Liver (tissue), 9 donors: ENCODE measurements around the gene FER1L5. TPM values are rescaled to one million over a fixed set of nuclear protein-coding genes. Genes with fewer than 3 reads are reported as not detected.

ENCODE experiments used
- DNase-seq: peaks from one replicate; pipeline ENCODE4 v3.0.0-alpha.2; 2017; ENCODE audit warnings: low spot score
- H3K27ac ChIP-seq, 2 donors: one replicate each; pipeline ENCODE4 v1.7.0; 2013; ENCODE audit warnings: inconsistent platforms in 2 of 2, low read length in 2 of 2, control low read depth in 1 of 2, low read depth in 1 of 2, mild to moderate bottlenecking in 1 of 2
- H3K27me3 ChIP-seq, 4 donors: one replicate each; pipeline versions ENCODE4 v1.6.1 to v1.7.0; 2013; ENCODE audit warnings: low read length in 3 of 4, inconsistent platforms in 1 of 4, mild to moderate bottlenecking in 1 of 4, moderate library complexity in 1 of 4; ENCODE audit not compliant: control insufficient read depth in 4 of 4, insufficient read depth in 4 of 4
- H3K36me3 ChIP-seq, 4 donors: one replicate each; pipeline versions ENCODE4 v1.6.1 to v1.7.0; 2013; ENCODE audit warnings: low read length in 3 of 4, mild to moderate bottlenecking in 3 of 4, low read depth in 1 of 4, moderate library complexity in 1 of 4; ENCODE audit not compliant: control insufficient read depth in 4 of 4, insufficient read depth in 3 of 4
- H3K4me1 ChIP-seq, 4 donors: one replicate each; pipeline versions ENCODE4 v1.6.1 to v1.7.0; 2013; ENCODE audit warnings: low read length in 3 of 4, mild to moderate bottlenecking in 3 of 4, moderate library complexity in 1 of 4; ENCODE audit not compliant: control insufficient read depth in 4 of 4, insufficient read depth in 4 of 4
- H3K4me3 ChIP-seq, 3 donors: one replicate each; pipeline versions ENCODE4 v1.6.1 to v1.7.0; 2013; ENCODE audit warnings: low read length in 3 of 3, control low read depth in 1 of 3, low read depth in 1 of 3, mild to moderate bottlenecking in 1 of 3
- H3K9ac ChIP-seq, 2 donors: one replicate each; pipeline ENCODE4 v1.7.0; 2013; ENCODE audit warnings: low read length in 2 of 2, mild to moderate bottlenecking in 2 of 2, moderate library complexity in 2 of 2, control low read depth in 1 of 2, low read depth in 1 of 2
- H3K9me3 ChIP-seq, 4 donors: one replicate each; pipeline versions ENCODE4 v1.6.1 to v1.7.0; 2013; ENCODE audit warnings: low read length in 3 of 4; ENCODE audit not compliant: control insufficient read depth in 4 of 4
- EGR1 ChIP-seq, 2 donors: IDR thresholded peaks; 2 replicates each; pipeline ENCODE4 v1.6.1; 2016 to 2018; ENCODE audit warnings: antibody characterized with exemption in 2 of 2, low read depth in 2 of 2
- FOXA1 ChIP-seq: IDR thresholded peaks from 2 replicates; pipeline ENCODE4 v1.6.1; 2016; ENCODE audit warnings: antibody characterized with exemption
- FOXA2 ChIP-seq: IDR thresholded peaks from 2 replicates; pipeline ENCODE4 v1.6.1; 2016; ENCODE audit warnings: antibody characterized with exemption
- GABPA ChIP-seq, 2 donors: IDR thresholded peaks in 1 of 2; conservative IDR thresholded peaks in 1 of 2; 2 replicates each; pipeline ENCODE4 v1.6.1; 2016; ENCODE audit warnings: antibody characterized with exemption in 2 of 2, mild to moderate bottlenecking in 1 of 2, moderate library complexity in 1 of 2
- HNF4A ChIP-seq, 2 donors: conservative IDR thresholded peaks; 2 replicates each; pipeline ENCODE4 v1.6.1; 2016; ENCODE audit warnings: antibody characterized with exemption in 2 of 2, mild to moderate bottlenecking in 2 of 2
- HNF4G ChIP-seq: IDR thresholded peaks from 2 replicates; pipeline ENCODE4 v1.6.1; 2016; ENCODE audit warnings: antibody characterized with exemption
- JUND ChIP-seq, 2 donors: IDR thresholded peaks; 2 replicates each; pipeline ENCODE4 v1.6.1; 2016; ENCODE audit warnings: antibody characterized with exemption in 2 of 2
- NR2F2 ChIP-seq: IDR thresholded peaks from 2 replicates; pipeline ENCODE4 v1.6.1; 2016; ENCODE audit warnings: antibody characterized with exemption
- RAD21 ChIP-seq, 2 donors: IDR thresholded peaks; 2 replicates each; pipeline ENCODE4 v1.6.1; 2016; ENCODE audit warnings: antibody characterized with exemption in 2 of 2, mild to moderate bottlenecking in 2 of 2
- SP1 ChIP-seq: IDR thresholded peaks from 2 replicates; pipeline ENCODE4 v1.6.1; 2018; ENCODE audit warnings: antibody characterized with exemption, mild to moderate bottlenecking
- TAF1 ChIP-seq: conservative IDR thresholded peaks from 2 replicates; pipeline ENCODE4 v1.6.1; 2016; ENCODE audit warnings: antibody characterized with exemption, mild to moderate bottlenecking
- YY1 ChIP-seq: IDR thresholded peaks from 2 replicates; pipeline ENCODE4 v1.6.1; 2016; ENCODE audit warnings: antibody characterized with exemption, mild to moderate bottlenecking
- ZBTB33 ChIP-seq: IDR thresholded peaks from 2 replicates; pipeline ENCODE4 v1.6.1; 2016; ENCODE audit warnings: antibody characterized with exemption
- WGBS: extraction: QIAGEN DNeasy Blood & Tissue Kit; methylation state at CpG from one replicate; pipeline ENCODE4 v1.1.7; 2013; 5-methylcytosine and 5-hydroxymethylcytosine counted together
- polyA plus RNA-seq, 2 donors: library from polyadenylated mRNA; stranded (reverse) in 1 of 2; unstranded in 1 of 2; fragments of 200-250 nt in 1 of 2; fragments of >200 nt in 1 of 2; fragmentation: Nextera tagmentation in 1 of 2; extraction: Ambion mirVana in 1 of 2; gene quantifications; one replicate each; pipeline versions ENCODE4 v1.2.1 to v1.2.3, GENCODE V29; 2013 to 2015
- total RNA-seq, 2 donors: library from RNA; depleted of rRNA; stranded (reverse); fragments of >200 nt; gene quantifications; one replicate each; pipeline ENCODE4 v1.2.3, GENCODE V29; 2014
- TF ChIP-seq, protein P1 (sequence below): fragments of 150-350 bp; IDR thresholded peaks from 2 replicates; pipeline ENCODE4 v1.5.1; 2017; ENCODE audit warnings: improper control_type of control experiment, low read depth, low read length; ENCODE audit not compliant: missing input control
- TF ChIP-seq, protein P2 (sequence below): IDR thresholded peaks from 2 replicates; pipeline ENCODE4 v1.6.1; 2016; ENCODE audit warnings: antibody characterized with exemption, mild to moderate bottlenecking
- TF ChIP-seq, protein P3 (sequence below): IDR thresholded peaks from 2 replicates; pipeline ENCODE4 v1.6.1; 2016; ENCODE audit warnings: antibody characterized with exemption
- donor health status: healthy.
- donor health status: healthy.
- donor health status: healthy.
- donor health status: healthy.
- donor health status: healthy.

FER1L5 gene
- total and polyA plus RNA-seq, 4 donors, result under 0.01 TPM; not detected in 3

DNA sequence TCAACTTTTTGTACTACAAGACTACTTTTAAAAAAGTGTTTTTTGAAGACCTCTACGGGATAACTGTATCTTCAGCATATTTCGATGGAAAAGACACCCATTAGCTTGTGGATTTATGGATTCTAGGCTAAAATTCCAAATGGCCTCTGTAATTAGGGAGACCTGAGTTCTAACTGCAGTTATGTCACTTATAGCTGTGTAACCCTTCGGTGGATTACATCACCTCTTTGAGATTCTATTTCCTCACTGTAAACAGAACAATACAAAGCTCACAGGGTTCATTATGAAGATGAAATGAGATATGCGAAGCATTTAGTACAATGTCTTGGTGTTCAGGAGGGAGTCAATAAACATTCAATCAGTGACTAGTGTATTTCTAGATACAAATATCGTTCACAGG is 73.1 kb downstream of the FER1L5 start:
- no peak for DNase-seq
- Histone ChIP-seq H3K27ac (no peak overlapping the region), H3K4me1 (peaks cover 0 to 8% (median 3%) of the 10 kb centered on the region in 4 donors), H3K4me3 (no peak overlapping the region), H3K27me3 (no peaks in the 10 kb centered on the region), H3K36me3 (peaks cover 2 to 22% (median 18%) of the 10 kb centered on the region in 4 donors), H3K9me3 (no peaks in the 10 kb centered on the region), H3K9ac (no peak overlapping the region)
- WGBS, result 80% methylated on average over 5 of the region's 5 CpGs
- TF ChIP-seq, protein P1, sequence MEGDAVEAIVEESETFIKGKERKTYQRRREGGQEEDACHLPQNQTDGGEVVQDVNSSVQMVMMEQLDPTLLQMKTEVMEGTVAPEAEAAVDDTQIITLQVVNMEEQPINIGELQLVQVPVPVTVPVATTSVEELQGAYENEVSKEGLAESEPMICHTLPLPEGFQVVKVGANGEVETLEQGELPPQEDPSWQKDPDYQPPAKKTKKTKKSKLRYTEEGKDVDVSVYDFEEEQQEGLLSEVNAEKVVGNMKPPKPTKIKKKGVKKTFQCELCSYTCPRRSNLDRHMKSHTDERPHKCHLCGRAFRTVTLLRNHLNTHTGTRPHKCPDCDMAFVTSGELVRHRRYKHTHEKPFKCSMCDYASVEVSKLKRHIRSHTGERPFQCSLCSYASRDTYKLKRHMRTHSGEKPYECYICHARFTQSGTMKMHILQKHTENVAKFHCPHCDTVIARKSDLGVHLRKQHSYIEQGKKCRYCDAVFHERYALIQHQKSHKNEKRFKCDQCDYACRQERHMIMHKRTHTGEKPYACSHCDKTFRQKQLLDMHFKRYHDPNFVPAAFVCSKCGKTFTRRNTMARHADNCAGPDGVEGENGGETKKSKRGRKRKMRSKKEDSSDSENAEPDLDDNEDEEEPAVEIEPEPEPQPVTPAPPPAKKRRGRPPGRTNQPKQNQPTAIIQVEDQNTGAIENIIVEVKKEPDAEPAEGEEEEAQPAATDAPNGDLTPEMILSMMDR, result no peak
- TF ChIP-seq JUND (IDR thresholded peaks at IDR 0.05) (no peak), TAF1 (no peak), NR2F2 (no peak), YY1 (no peak), HNF4A (conservative IDR thresholded peaks at IDR 0.05) (no peak), SP1 (no peak), HNF4G (no peak), FOXA1 (no peak)
- TF ChIP-seq, protein P2, sequence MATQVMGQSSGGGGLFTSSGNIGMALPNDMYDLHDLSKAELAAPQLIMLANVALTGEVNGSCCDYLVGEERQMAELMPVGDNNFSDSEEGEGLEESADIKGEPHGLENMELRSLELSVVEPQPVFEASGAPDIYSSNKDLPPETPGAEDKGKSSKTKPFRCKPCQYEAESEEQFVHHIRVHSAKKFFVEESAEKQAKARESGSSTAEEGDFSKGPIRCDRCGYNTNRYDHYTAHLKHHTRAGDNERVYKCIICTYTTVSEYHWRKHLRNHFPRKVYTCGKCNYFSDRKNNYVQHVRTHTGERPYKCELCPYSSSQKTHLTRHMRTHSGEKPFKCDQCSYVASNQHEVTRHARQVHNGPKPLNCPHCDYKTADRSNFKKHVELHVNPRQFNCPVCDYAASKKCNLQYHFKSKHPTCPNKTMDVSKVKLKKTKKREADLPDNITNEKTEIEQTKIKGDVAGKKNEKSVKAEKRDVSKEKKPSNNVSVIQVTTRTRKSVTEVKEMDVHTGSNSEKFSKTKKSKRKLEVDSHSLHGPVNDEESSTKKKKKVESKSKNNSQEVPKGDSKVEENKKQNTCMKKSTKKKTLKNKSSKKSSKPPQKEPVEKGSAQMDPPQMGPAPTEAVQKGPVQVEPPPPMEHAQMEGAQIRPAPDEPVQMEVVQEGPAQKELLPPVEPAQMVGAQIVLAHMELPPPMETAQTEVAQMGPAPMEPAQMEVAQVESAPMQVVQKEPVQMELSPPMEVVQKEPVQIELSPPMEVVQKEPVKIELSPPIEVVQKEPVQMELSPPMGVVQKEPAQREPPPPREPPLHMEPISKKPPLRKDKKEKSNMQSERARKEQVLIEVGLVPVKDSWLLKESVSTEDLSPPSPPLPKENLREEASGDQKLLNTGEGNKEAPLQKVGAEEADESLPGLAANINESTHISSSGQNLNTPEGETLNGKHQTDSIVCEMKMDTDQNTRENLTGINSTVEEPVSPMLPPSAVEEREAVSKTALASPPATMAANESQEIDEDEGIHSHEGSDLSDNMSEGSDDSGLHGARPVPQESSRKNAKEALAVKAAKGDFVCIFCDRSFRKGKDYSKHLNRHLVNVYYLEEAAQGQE, result no peak

DNA sequence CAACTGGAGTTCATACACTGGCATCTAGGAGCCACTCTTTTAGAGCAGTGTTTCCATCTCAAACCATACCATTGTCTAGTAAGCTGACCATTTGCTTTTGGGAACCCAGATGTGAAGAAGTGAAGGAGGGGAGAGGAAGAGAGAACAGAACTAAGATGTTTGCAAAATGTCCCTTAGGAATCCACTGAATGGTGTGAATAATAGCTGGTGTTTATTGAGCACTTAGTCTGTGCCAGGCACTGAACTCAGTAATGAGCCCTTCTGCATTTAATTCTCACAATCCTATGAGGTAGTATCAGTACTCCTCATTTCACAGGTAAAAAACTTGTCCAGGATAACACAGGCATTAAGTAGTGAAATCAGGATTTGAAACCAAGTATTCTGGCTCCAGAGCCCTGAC is 73.8 kb downstream of the FER1L5 start:
- no peak for TF ChIP-seq EGR1 (IDR thresholded peaks at IDR 0.05; ENCODE audit: low read depth in 2 of 2)
- TF ChIP-seq, protein P3, sequence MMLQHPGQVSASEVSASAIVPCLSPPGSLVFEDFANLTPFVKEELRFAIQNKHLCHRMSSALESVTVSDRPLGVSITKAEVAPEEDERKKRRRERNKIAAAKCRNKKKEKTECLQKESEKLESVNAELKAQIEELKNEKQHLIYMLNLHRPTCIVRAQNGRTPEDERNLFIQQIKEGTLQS, result no peak
- TF ChIP-seq FOXA1, result no peak
- no peak for TF ChIP-seq FOXA2
- TF ChIP-seq JUND (IDR thresholded peaks at IDR 0.05), result no peak
- no peak for TF ChIP-seq YY1
- no peak for TF ChIP-seq TAF1
- TF ChIP-seq GABPA (IDR thresholded peaks at IDR 0.05 in 1 of 2, conservative IDR thresholded peaks at IDR 0.05 in 1 of 2), result no peak
- Histone ChIP-seq H3K27me3 (no peaks in the 10 kb centered on the region), H3K36me3 (peaks cover 2 to 15% (median 11%) of the 10 kb centered on the region in 4 donors), H3K4me1 (peaks cover 0 to 8% (median 3%) of the 10 kb centered on the region in 4 donors), H3K4me3 (no peak overlapping the region), H3K9ac (no peak overlapping the region), H3K9me3 (no peaks in the 10 kb centered on the region), H3K27ac (no peak overlapping the region)
- no peak for DNase-seq

DNA sequence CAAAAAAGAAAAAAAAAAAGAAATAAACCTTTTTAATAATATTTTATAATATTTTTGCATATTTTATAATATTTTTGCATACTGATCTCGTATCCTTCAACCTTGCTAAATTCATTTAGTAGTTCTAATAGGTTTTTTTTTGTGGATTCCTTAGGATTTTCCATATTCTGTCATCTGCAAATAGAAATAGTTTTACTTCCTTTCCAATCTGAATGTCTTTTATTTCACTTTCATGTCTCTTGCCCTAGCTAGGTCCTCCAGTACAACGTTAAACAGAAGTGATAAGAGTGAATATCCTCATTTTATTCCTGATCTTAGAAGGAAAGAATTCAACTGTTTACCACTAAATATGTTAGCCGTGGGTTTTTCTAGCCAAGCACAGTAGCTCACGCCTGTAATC is 83.6 kb downstream of the FER1L5 start:
- no peaks in the 10 kb centered on the region for H3K4me1 ChIP-seq
- TF ChIP-seq RAD21 (IDR thresholded peaks at IDR 0.05), result no peak
- TF ChIP-seq ZBTB33, result no peak
- TF ChIP-seq, protein P1, result no peak
- no peak for TF ChIP-seq YY1

More for the DNA sequence above, 83.6 kb downstream of the FER1L5 start:
- DNase-seq, result no peak
- H3K9ac ChIP-seq, result no peak overlapping the region
- no peaks in the 10 kb centered on the region for H3K27me3 ChIP-seq
- H3K27ac ChIP-seq, result no peak overlapping the region
- H3K36me3 ChIP-seq, result peaks cover 9 to 30% (median 21%) of the 10 kb centered on the region in 4 donors
- H3K9me3 ChIP-seq, result no peaks in the 10 kb centered on the region
- H3K4me3 ChIP-seq, result no peak overlapping the region
- WGBS, result 91% methylated on average over 4 of the region's 4 CpGs
